ENCODE data around the gene NES.

GRCh38 chr1:156665539-156665938, 11.7 kb downstream of the NES start:
- TF ChIP-seq CTCF (IDR thresholded peaks at IDR 0.05; ENCODE audit: insufficient read depth, low read length, poor library complexity, severe bottlenecking) (no peak), EZH2phosphoT487 (conservative IDR thresholded peaks at IDR 0.05; ENCODE audit: low read length) (no peak)

Measured in SU-DHL-6 (cell line).